ENCODE data around the gene CARS2.
"Not testable (repeated sequence)": the region's sequence is repeated elsewhere in the genome, so short reads cannot be mapped to it uniquely, and the experiment has no call there.

CARS2 gene

DNA sequence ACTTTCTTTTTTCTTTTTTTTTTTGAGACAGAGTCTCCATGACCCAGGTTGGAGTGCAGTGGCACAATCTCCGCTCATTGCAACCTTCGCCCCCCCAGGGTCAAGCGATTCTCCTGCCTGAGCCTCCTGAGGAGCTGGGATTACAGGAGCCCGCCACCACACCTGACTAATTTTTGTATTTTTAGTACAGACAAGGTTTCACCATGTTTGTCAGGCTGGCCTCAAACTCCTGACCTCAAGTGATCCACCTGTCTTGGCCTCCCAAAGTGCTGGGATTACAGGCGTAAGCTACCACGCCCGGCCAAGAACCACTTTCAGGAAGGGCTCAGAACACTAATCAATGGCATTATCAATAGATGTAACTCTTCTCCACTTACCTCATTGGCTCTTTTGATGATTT, 4.9 kb downstream of the CARS2 start:
- H3K27me3 Mint-ChIP-seq; ATAC-seq (replicated peaks; ENCODE audit: extremely low read depth, poor library complexity, severe bottlenecking); H3K4me3 Mint-ChIP-seq; H3K9me3 Mint-ChIP-seq; DNase-seq (ENCODE audit: low spot score in 2 of 2); H3K27ac Mint-ChIP-seq (ENCODE audit: low read depth): not testable (repeated sequence)
- H3K36me3 Mint-ChIP-seq (ENCODE audit: insufficient read depth) = peaks cover 42% of the 10 kb centered on the region
- peaks cover 38% of the 10 kb centered on the region for H3K4me1 Mint-ChIP-seq

DNA sequence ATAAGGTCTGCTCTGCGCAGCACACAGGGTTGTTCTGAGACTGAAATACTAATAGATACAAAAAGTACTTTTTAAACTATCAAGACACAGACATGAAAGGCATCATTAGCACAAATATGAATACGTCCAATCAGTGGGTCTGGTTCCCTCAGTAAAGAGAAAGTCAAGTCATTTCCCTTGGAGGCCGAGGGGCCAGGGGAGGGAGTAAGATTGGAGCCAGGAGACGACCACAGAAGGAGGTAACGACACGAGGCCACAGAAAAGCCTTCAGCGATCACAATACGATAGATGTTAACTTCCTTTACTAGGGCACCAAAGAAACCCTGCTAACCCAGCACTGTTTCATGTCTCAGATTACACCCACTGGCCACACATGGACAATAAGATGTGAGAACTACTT, 5.3 kb downstream of the CARS2 start:
- Mint-ChIP-seq H3K4me3 (no peak overlapping the region), H3K9me3 (no peaks in the 10 kb centered on the region), H3K27ac (ENCODE audit: low read depth) (no peak overlapping the region), H3K4me1 (peaks cover 38% of the 10 kb centered on the region), H3K27me3 (no peaks in the 10 kb centered on the region), H3K36me3 (ENCODE audit: insufficient read depth) (peaks cover 46% of the 10 kb centered on the region)
- no peak for DNase-seq (ENCODE audit: low spot score in 2 of 2)
- no peak for ATAC-seq (replicated peaks; ENCODE audit: extremely low read depth, poor library complexity, severe bottlenecking)

DNA sequence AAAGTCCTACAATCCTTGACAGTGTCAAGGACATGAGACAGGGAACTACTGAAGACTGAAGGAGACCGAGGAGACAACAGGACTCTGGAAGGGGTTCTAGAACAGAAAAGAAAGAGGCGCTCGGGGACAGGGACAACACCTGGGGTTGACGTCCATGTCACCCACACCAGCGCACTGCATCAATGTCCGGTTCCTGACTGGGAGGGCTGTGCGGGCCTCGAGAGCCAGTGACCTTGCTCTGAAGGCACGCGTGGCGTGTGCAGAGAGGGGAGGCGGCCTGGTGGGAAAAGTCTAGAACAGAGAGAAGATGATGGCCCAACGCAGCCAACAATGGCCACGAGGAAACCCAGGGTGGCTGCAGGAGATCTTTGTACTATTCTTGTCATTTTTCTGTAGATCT, 5.7 kb downstream of the CARS2 start:
- no peaks in the 10 kb centered on the region for H3K27me3 Mint-ChIP-seq
- ATAC-seq (replicated peaks; ENCODE audit: extremely low read depth, poor library complexity, severe bottlenecking) = no peak
- H3K4me1 Mint-ChIP-seq = peaks cover 35% of the 10 kb centered on the region
- no peaks in the 10 kb centered on the region for H3K9me3 Mint-ChIP-seq
- no peak overlapping the region for H3K27ac Mint-ChIP-seq (ENCODE audit: low read depth)
- no peak overlapping the region for H3K4me3 Mint-ChIP-seq
- peaks cover 46% of the 10 kb centered on the region for H3K36me3 Mint-ChIP-seq (ENCODE audit: insufficient read depth)
- no peak for DNase-seq (ENCODE audit: low spot score in 2 of 2)

DNA sequence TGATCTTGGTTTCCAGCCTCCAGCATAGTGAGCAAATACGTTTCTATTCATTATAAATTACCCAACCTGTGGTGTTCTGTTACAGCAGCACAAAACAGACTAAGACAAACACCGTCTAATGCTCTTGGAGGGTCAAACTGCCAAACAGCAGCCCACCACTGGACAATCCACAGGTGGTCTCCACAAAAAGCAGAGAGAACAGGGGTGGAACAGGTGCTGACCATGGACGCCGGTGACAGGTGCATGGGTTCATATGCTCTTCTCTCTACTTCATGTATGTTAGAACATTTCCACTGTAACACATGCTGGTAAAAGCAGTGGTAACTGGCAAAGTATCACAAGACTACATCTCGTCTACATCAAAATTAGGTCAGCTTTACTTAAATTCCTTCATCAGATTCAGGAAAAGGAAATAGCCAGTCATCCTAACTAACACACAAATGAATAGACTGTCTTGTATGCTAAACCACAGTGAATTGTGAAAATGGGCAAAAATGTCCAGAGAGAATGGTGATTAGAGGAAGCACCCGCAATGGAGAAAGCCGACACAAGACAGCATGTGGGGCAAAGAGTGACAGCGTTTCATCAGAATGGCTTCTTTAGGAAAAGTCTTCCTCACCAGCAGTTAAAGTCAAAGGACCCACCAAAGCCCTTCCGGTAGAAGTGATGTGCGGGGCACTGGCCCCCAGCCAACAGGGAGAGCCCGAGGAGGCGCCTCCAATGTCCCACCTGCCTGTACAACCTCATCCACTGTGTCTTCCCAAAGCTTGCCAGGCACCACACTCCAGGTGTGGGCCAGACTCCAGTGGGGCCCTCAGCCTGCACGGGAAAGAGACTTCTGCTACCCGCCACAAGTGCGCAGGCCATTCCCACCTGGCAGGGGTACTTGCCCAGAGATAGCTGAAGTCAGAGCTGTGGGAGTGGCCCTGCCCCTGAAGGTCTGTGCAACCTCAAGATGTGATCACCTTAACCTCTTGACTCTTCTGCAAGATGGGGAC, 6.5 kb downstream of the CARS2 start:
- Mint-ChIP-seq H3K9me3 (no peaks in the 10 kb centered on the region), H3K27me3 (no peaks in the 10 kb centered on the region), H3K27ac (ENCODE audit: low read depth) (no peak overlapping the region), H3K36me3 (ENCODE audit: insufficient read depth) (peaks cover 46% of the 10 kb centered on the region), H3K4me1 (peaks cover 30% of the 10 kb centered on the region), H3K4me3 (no peak overlapping the region)
- DNase-seq (ENCODE audit: low spot score in 2 of 2) (no peak), ATAC-seq (replicated peaks; ENCODE audit: extremely low read depth, poor library complexity, severe bottlenecking) (no peak)

DNA sequence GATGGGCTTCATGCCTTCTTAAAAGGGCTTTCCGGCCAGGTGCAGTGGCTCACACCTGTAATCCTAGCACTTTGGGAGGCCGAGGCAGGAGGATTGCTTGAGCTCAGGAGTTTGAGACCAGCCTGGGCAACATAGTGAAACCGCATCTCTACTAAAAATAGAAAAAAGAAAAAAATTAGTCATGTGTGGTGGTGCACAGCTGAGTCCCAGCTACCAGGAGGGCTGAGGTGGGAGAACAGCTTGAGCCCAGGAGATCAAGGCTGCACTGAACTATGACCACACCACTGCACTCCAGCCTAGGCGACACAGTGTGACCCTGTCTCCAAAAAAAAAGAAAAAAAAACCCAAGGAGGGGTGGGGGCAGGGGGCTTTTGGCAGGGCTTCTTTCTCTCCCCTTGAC, 7.2 kb downstream of the CARS2 start:
- Mint-ChIP-seq H3K27ac (ENCODE audit: low read depth) (no peak overlapping the region), H3K4me1 (peaks cover 30% of the 10 kb centered on the region), H3K36me3 (ENCODE audit: insufficient read depth) (peaks cover 47% of the 10 kb centered on the region), H3K27me3 (no peaks in the 10 kb centered on the region), H3K9me3 (no peaks in the 10 kb centered on the region), H3K4me3 (no peak overlapping the region)
- DNase-seq (ENCODE audit: low spot score in 2 of 2) = no peak
- ATAC-seq (replicated peaks; ENCODE audit: extremely low read depth, poor library complexity, severe bottlenecking) = no peak

DNA sequence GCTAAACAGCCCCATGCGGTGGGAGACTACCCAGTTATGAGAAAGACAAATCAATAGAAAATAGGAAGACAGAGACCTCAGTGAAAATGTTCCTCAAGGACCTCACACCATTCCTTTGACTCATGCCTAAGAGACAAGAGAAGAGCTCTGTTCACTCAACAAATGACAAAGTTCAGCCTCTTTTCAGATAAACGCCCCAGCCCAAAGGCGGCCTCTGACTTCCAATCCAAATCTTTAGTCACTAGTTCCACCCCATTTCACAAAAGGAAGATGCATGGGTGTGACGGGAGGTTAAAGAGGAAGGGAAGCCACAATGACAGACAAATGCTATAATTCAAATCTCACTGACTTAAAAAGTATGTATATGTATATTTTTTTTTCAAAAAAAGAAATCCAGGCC, 8.1 kb downstream of the CARS2 start:
- ATAC-seq (replicated peaks; ENCODE audit: extremely low read depth, poor library complexity, severe bottlenecking) (no peak), DNase-seq (ENCODE audit: low spot score in 2 of 2) (no peak)
- Mint-ChIP-seq H3K9me3 (no peaks in the 10 kb centered on the region), H3K4me1 (peaks cover 26% of the 10 kb centered on the region), H3K27me3 (no peaks in the 10 kb centered on the region), H3K4me3 (no peak overlapping the region), H3K36me3 (ENCODE audit: insufficient read depth) (peaks cover 45% of the 10 kb centered on the region), H3K27ac (ENCODE audit: low read depth) (no peak overlapping the region)

DNA sequence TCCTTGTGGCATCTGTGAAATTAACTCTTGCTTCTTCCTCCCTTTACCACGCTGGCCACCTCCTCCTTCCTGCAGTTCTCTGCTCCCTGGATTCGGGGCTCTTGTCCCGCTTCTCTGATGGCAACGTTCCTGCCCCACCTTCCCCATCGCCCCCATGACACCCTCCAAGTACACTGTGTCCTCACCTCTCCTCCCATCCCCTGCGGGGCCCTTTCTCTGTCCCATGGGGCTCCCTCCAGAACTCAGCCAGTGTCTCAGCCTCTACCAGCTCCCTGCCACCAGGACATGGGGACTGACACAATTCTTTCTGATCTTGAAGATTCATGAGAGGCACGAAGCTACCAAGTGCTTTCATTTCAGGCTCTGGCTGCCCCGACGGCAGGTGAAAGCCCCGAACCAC, 9.1 kb downstream of the CARS2 start:
- peaks cover 16% of the 10 kb centered on the region for H3K4me1 Mint-ChIP-seq
- no peaks in the 10 kb centered on the region for H3K9me3 Mint-ChIP-seq
- no peak for ATAC-seq (replicated peaks; ENCODE audit: extremely low read depth, poor library complexity, severe bottlenecking)
- peaks cover 43% of the 10 kb centered on the region for H3K36me3 Mint-ChIP-seq (ENCODE audit: insufficient read depth)
- no peak for DNase-seq (ENCODE audit: low spot score in 2 of 2)
- no peak overlapping the region for H3K27ac Mint-ChIP-seq (ENCODE audit: low read depth)
- H3K4me3 Mint-ChIP-seq = no peak overlapping the region
- H3K27me3 Mint-ChIP-seq = no peaks in the 10 kb centered on the region

DNA sequence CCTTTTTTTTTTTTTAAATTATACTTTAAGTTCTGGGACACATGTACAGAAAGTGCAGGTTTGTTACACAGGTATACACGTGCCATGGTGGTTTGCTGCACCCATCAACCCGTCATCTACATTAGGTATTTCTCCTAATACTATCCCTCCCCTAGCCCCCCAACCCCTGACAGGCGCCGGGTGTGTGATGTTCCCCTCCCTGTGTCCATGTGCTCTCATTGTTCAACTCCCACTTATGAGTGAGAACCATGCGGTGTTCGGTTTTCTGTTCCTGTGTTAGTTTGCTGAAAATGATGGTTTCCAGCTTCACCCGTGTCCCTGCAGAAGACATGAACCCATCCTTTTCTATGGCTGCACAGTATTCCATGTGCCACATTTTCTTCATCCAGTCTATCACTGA, 10.1 kb downstream of the CARS2 start:
- not testable (repeated sequence) for DNase-seq (ENCODE audit: low spot score in 2 of 2); H3K27ac Mint-ChIP-seq (ENCODE audit: low read depth); H3K27me3 Mint-ChIP-seq; H3K9me3 Mint-ChIP-seq; H3K4me3 Mint-ChIP-seq; ATAC-seq (replicated peaks; ENCODE audit: extremely low read depth, poor library complexity, severe bottlenecking)
- Mint-ChIP-seq H3K36me3 (ENCODE audit: insufficient read depth) (peaks cover 41% of the 10 kb centered on the region), H3K4me1 (peaks cover 13% of the 10 kb centered on the region)

DNA sequence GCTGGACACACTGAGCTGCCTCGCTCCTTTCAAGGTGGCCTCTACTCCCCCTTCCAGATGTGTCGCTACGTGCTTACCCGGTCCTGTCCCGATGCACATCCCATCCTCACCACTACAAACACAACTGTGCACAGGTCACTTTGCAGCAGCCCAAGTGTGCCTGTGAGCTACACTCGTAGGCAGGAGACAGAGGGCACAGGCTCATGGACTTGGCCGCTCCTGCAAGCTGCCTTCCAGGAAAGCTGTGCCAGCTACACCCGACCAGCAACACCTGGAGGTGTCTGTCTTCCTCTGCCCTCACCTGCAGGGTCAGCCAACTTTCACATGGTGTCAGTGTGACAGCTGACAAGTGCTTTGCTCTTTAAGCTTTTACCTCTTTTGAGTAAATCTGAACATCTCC, 15.4 kb downstream of the CARS2 start:
- H3K4me1 Mint-ChIP-seq = peaks cover 6% of the 10 kb centered on the region
- no peaks in the 10 kb centered on the region for H3K9me3 Mint-ChIP-seq
- no peak overlapping the region for H3K27ac Mint-ChIP-seq (ENCODE audit: low read depth)
- DNase-seq (ENCODE audit: low spot score in 2 of 2) (no peak), ATAC-seq (replicated peaks; ENCODE audit: extremely low read depth, poor library complexity, severe bottlenecking) (no peak)
- H3K27me3 Mint-ChIP-seq = no peaks in the 10 kb centered on the region
- no peak overlapping the region for H3K4me3 Mint-ChIP-seq
- H3K36me3 Mint-ChIP-seq (ENCODE audit: insufficient read depth) = peaks cover 32% of the 10 kb centered on the region

DNA sequence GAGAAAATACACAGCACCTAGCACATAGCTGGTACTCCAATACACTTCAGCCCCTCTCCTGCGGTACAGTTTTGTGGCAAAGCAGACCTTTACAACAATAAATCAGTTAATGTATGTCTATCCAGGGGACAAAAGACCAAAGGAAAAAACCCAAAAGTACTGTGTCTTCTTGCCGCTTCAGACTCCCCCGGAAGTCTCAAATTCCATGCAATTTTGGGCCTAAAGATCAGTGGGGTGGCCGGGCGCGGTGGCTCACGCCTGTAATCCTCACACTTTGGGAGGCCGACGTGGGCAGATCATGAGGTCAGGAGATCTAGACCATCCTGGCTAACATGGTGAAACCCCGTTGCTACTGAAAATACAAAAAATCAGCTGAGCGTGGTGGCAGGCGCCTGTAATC, 16.2 kb downstream of the CARS2 start:
- no peak for DNase-seq (ENCODE audit: low spot score in 2 of 2)
- ATAC-seq (replicated peaks; ENCODE audit: extremely low read depth, poor library complexity, severe bottlenecking) = no peak
- H3K4me1 Mint-ChIP-seq = peaks cover 6% of the 10 kb centered on the region
- H3K27ac Mint-ChIP-seq (ENCODE audit: low read depth) = no peak overlapping the region
- H3K36me3 Mint-ChIP-seq (ENCODE audit: insufficient read depth) = peaks cover 39% of the 10 kb centered on the region
- H3K27me3 Mint-ChIP-seq = no peaks in the 10 kb centered on the region
- no peaks in the 10 kb centered on the region for H3K9me3 Mint-ChIP-seq
- H3K4me3 Mint-ChIP-seq = no peak overlapping the region

DNA sequence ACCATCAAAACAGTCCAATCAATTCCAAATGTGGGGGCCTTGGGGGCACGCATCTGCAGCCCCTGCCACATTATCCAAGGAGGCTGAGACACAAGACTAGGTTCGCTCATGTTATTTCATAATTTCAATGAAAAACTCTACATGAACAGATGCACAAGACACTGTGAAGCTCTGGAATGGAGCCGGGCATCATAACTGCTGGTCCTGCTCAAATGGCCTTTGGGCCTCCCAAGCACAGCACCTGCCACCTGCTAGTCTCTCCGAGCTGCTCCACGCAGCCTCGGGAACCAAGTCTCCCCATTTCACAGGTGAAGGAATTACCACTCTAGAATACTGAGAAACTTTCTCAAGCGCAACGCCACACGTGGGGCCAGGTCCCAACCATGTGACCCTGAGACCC, 16.9 kb downstream of the CARS2 start:
- H3K4me3 Mint-ChIP-seq = no peak overlapping the region
- no peak overlapping the region for H3K27ac Mint-ChIP-seq (ENCODE audit: low read depth)
- H3K4me1 Mint-ChIP-seq = peaks cover 6% of the 10 kb centered on the region

DNA sequence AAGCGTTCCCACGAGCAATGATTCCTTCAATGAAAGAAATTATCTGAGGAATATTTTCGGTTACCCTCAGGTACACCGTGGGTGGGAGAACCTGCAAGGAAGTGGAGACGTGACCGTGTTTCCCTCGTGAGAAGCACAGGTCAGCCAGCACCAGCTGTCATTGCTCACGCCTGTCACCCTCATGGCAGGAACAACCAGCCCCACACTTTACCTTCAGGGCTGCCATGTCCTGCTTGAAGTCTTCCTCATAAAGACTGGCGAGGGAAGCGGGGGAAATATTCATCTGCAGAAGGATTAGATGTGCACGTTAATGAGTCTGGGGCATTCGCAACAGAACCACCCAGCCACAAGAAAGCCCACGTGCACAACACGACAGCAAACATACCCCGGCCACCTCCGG, 18.2 kb downstream of the CARS2 start:
- no peaks in the 10 kb centered on the region for H3K27me3 Mint-ChIP-seq
- peaks cover 42% of the 10 kb centered on the region for H3K36me3 Mint-ChIP-seq (ENCODE audit: insufficient read depth)
- peaks cover 6% of the 10 kb centered on the region for H3K4me1 Mint-ChIP-seq
- no peak overlapping the region for H3K4me3 Mint-ChIP-seq
- H3K9me3 Mint-ChIP-seq = no peaks in the 10 kb centered on the region
- H3K27ac Mint-ChIP-seq (ENCODE audit: low read depth) = no peak overlapping the region
- DNase-seq (ENCODE audit: low spot score in 2 of 2) = no peak
- ATAC-seq (replicated peaks; ENCODE audit: extremely low read depth, poor library complexity, severe bottlenecking) = no peak

More for the DNA sequence above, 16.9 kb downstream of the CARS2 start:
- H3K27me3 Mint-ChIP-seq = no peaks in the 10 kb centered on the region
- no peaks in the 10 kb centered on the region for H3K9me3 Mint-ChIP-seq
- DNase-seq (ENCODE audit: low spot score in 2 of 2) (no peak), ATAC-seq (replicated peaks; ENCODE audit: extremely low read depth, poor library complexity, severe bottlenecking) (no peak)
- peaks cover 39% of the 10 kb centered on the region for H3K36me3 Mint-ChIP-seq (ENCODE audit: insufficient read depth)

DNA sequence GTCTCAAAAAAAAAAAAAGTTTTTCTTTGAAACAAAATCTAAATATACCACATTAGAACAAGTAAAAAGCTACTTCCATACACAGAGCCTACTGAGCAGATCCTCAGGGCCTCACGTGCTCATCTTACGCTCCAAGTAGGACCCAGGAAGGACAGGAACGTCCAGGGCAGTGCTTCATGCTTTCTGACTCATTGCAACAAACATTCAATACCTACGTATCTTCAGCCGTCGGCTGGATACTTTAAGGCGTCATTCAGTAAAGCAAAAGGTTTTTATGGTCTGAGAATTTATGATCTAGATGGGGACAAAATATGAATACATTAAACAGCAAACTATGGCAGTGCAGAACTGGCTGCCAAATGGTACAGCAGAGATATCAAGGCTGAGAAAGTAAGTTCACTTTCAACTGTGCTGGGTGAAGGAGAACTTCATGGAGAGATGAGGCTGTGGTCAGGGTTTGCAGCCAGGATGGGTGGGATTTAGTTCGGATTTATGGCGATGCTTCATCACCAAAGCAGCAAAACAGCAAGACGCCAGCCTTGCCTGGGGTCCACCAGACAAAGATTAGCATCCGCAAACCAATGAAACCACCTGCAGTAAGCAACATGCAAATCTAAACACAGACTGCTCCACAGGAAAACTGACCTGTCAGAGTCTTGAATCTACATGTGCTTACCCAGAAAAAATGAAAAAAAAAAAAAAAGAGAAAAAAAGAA, 20.5 kb downstream of the CARS2 start:
- no peak overlapping the region for H3K27ac Mint-ChIP-seq (ENCODE audit: low read depth)
- no peak overlapping the region for H3K4me3 Mint-ChIP-seq
- ATAC-seq (replicated peaks; ENCODE audit: extremely low read depth, poor library complexity, severe bottlenecking) = no peak
- no peak for DNase-seq (ENCODE audit: low spot score in 2 of 2)
- H3K4me1 Mint-ChIP-seq = peaks cover under 1% of the 10 kb centered on the region
- peaks cover 45% of the 10 kb centered on the region for H3K36me3 Mint-ChIP-seq (ENCODE audit: insufficient read depth)
- H3K9me3 Mint-ChIP-seq = no peaks in the 10 kb centered on the region
- H3K27me3 Mint-ChIP-seq = no peaks in the 10 kb centered on the region
